Measurements from ENCODE around the gene EGLN3.

DNA sequence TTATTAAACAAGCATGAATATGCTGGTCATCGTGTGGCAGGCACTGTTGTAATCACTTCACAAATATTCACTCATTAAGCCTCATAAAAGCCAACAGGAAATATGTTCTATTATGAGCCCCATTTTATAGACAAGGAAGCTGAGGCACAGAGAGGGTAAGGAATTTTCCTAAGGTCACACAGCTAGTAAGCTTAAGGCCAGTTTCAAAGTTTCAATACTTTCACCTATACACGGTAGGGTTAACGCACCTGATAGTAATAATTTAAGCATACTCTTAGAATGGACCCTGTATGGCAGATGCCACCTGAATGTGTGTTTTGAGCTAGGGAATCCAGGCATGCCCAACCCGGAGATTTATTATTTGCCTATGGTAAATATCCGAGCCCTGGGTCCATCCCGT, 39.8 kb downstream of the EGLN3 start:
- TF ChIP-seq, protein P1, sequence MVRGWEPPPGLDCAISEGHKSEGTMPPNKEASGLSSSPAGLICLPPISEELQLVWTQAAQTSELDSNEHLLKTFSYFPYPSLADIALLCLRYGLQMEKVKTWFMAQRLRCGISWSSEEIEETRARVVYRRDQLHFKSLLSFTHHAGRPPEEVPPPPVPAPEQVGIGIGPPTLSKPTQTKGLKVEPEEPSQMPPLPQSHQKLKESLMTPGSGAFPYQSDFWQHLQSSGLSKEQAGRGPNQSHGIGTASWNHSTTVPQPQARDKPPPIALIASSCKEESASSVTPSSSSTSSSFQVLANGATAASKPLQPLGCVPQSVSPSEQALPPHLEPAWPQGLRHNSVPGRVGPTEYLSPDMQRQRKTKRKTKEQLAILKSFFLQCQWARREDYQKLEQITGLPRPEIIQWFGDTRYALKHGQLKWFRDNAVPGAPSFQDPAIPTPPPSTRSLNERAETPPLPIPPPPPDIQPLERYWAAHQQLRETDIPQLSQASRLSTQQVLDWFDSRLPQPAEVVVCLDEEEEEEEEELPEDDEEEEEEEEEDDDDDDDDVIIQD (CRISPR knock-in tag; IDR thresholded peaks at IDR 0.05; ENCODE audit: low read depth), result no peak
- no peak for TF ChIP-seq FOSL2 (CRISPR knock-in tag; IDR thresholded peaks at IDR 0.05)
- TF ChIP-seq, protein P2, sequence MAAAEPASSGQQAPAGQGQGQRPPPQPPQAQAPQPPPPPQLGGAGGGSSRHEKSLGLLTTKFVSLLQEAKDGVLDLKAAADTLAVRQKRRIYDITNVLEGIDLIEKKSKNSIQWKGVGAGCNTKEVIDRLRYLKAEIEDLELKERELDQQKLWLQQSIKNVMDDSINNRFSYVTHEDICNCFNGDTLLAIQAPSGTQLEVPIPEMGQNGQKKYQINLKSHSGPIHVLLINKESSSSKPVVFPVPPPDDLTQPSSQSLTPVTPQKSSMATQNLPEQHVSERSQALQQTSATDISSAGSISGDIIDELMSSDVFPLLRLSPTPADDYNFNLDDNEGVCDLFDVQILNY (CRISPR knock-in tag; conservative IDR thresholded peaks at IDR 0.05), result no peak
- no peak for TF ChIP-seq TP53 (CRISPR knock-in tag; conservative IDR thresholded peaks at IDR 0.05)
- TF ChIP-seq ZNF138 (CRISPR knock-in tag; IDR thresholded peaks at IDR 0.05; ENCODE audit: low read depth), result no peak
- no peak for TF ChIP-seq KAT7 (CRISPR knock-in tag; IDR thresholded peaks at IDR 0.05; ENCODE audit: borderline replicate concordance)
- TF ChIP-seq CHD4 (IDR thresholded peaks at IDR 0.05; ENCODE audit: borderline replicate concordance, low read length), result no peak
